HG03196 (cell line): ENCODE data around the gene MYO15A.

ENCODE experiments used
- ATAC-seq: cut with Tn5 transposase; IDR thresholded peaks from one replicate; pipeline ENCODE4 v1.9.1; 2021; ENCODE audit not compliant: unreplicated experiment

The MYO15A gene

DNA sequence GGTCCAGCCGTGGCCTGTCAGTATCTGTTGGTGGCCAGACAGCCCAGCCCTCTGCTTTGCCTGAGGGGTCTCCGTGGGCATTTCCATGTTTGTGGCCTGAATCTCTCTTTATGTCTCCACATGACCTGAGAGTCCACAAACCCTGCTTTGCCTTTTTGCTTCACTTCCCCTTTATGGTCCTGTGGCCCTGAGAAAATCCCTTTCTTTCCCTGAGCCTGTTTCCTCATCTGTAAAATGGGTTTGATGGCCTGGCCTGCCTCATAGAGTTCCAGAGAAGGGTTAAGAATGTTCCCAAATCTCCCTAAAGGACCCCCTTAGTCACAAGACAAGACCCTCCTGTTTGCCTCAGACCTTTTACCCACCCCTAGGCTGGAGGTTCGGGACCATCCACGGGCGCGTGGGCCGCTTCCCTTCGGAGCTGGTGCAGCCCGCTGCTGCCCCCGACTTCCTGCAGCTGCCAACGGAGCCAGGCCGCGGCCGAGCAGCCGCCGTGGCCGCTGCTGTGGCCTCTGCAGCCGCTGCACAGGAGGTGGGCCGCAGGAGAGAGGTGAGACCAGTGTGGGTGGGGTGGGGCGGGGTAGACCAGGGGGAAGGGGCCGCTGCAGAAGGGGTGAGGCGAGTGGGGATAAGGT lies 48.9 kb downstream of the MYO15A start:
- ATAC-seq: no peak

DNA sequence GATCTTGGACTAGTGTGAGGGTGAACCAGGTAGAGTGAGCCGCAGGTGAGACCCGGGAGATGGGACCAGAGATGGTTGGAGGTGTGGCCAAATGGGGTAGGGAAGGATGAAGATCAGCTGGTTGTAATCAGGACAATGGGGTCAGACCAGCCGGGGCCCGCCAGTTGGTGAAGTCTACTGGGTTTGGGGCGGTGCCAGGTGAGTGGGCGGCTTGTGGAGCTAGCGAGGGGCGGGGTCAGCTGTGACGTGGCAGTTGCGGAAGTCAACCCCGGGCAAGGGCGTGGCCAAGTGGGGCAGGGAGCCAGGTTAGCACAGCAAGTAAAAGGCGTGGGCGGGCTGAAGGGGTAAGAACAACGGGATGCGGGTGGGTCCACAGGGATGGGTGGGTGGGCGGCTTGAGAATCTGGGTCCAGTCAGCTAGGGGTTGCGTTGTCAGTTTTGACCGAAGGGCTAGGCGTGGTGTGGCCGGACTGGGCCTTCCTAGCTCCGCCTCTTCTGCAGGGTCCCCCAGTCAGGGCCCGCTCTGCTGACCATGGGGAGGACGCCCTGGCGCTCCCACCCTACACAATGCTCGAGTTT lies 49.6 kb downstream of the MYO15A start:
- no peak for ATAC-seq

DNA sequence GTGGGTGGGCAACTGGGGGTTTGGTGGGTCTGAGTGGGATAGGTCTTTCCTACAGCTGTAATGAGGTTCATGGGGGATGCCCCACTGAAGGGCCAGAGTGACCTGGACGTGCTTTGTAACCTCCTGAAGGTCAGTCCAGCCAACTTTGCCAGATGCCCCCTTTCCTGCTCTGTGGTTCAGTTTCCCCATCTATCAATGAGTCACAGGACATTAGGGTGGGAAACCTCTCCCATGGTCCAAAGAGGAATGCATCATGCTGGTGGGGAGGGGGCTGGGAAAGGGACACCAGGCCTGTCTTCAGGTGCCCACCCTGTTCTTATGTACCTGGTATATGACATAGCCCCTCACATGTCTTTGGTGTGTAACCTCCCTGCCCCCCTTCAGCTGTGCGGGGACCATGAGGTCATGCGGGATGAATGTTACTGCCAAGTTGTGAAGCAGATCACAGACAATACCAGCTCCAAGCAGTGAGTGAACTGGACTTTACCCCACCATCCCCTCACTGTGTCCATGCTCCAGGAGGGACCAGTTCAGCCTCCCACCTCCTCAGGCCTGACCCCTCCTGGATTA lies 51.1 kb downstream of the MYO15A start:
- no peak for ATAC-seq

DNA sequence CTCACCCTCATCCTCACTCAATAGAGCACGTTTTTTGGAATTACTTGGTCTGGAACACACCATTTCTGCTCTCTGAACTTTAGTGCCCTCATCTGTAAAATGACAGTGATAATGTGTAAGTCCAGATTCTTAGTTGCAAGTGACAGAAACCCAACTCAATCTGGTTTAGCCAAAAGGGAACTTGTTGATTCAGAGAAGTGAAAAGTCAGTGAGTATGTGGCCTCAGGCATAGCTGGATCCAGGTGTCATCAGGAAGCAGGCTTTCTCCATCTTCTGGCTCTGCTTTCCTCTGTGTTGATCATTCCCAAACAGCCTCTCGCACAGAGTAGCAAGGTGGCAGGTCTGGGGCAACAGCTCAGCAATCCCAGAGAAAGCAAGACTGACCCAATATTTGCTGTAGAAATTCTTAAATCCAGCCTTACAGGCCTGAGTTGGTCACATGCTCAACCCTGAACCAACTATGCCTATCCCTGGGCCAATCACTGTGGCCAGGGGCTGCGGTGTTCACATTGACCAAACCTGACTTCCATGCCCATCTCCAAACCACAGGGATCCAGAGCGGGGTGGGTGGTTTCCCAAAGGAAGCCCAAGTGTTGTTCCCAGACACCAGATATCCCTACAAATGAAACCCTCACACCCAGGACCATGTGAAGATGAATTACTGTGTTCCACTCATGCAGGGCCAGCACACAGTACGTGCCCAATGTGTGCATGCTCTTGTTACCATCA lies 51.7 kb downstream of the MYO15A start:
- no peak for ATAC-seq

DNA sequence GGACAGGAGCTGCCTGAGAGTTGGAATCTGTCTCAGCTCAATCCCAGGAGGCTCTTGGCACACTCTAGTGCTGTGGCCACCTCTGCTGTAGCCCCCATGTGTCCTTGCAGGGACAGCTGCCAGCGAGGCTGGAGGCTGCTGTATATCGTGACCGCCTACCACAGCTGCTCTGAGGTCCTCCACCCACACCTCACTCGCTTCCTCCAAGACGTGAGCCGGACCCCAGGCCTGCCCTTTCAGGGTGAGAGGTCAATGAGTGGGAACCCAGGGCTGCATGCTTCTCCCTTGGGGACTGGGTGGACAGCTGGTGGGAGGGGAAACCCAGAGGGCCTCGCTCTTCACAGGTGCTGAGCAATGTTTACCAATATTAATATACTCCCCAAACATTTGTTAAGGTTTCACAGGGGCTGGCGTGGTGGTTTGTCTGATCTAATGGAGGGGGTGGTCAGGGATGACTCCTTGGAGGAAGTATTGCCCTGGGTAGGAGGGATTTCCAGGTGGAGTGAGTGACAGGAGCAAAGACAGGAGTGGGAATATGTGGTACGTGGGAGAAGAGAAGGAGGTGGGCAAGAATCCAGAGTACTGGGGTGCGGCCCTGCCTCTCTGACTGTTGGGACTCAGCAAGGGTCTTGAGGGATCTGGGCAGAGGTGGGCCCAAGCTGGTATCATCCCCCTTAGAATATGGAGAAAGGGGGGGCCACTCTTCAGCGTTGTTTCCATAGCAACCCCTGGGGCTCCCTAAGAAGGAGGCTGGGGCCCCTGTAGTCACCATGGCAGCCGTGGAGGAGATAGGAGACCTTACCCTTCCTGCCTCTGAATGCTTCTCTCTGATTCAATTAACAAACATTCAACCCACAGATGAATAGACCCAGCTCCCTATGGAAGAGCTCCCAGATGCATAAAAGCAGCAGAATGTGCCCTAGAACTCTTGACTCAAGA lies 52.9 kb downstream of the MYO15A start:
- ATAC-seq: no peak

DNA sequence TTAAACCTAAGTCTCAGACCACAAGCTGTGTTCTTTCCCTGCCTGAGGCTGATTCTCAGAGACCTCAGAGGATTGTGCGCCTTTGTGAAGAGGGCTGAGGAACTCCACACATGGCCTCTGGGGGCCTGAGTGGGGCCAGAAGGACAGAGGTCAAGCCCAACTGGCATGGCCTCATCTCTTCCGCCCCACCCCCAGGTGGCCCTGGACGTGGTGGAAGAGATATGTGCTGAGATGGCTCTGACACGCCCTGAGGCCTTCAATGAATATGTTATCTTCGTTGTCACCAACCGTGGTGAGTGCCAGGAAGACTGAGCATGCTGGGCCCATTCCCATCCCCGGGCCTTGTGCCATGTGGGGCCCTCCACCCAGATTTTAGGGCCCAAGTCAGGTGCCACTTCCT lies 55.0 kb downstream of the MYO15A start:
- ATAC-seq: no peak

DNA sequence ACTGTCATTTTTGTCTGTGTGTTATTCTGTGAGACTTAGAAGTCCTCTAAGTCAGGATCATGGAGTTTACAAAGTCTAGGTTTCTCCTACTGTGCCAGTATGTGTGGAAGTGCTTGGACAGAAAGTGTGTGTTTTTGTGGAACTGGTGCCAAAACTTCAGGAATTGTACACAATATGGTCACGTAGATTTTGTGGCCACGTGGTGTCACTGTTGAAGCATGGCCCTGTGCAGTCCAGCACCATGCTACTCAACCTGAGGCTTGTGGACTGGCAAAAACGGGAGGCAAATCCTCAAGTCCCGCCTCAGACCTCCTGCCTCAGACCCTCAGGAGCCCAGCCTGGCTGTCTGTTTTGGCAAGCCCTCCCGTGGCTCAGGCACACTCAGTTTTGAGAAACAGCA lies 58.3 kb downstream of the MYO15A start:
- no peak for ATAC-seq

DNA sequence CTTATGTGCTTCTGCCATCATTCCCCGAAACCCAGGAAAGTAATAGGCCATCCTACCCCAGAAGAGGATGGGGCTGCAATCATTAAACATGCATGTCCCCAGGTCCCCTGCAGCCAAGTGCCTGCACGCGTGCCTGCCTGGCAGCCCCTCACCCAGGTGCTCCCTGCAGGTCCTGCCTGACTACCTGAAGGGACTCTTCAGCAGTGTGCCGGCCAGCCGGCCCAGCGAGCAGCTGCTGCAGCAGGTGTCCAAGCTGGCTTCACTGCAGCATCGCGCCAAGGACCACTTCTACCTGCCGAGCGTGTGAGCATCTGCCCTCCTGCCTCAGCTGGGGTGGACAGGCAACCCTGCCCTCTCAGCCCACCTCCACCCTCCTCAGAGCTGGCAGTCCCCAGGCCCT lies 58.9 kb downstream of the MYO15A start:
- no peak for ATAC-seq

DNA sequence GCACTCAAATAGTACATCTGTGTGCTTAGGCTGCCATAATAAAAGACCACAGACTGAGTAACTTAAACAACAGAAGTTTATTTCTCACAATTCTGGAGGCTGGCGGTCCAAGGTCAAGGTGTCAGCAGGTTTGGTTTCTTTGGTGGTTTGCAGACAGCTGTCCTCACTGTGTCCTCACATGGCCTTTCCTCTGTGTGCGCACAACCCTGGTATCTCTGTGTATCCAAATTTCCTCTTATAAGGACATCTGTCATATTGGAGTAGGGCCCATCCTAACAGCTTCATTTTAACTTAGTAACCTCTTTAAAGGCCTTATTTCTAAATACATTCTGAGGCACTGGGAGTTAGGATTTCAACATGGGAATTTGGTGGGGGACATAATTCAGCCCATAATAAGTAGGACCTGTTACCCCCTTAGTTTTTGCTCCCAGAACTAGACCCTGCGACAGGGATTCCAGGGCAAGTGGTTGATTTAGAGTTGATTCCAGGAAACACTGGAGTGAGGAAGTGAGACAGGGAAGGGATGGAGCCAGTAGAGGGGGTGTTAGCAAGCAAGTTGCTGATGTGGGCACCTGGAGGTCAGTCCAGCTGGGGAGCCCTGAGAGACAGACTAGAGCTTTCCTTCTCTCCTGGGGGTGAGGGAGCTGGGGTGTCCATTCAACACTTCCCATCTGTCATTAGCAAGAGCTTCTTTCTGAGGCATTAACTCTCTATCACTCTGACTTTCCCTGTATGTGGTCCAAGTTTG lies 64.1 kb downstream of the MYO15A start:
- no peak for ATAC-seq

DNA sequence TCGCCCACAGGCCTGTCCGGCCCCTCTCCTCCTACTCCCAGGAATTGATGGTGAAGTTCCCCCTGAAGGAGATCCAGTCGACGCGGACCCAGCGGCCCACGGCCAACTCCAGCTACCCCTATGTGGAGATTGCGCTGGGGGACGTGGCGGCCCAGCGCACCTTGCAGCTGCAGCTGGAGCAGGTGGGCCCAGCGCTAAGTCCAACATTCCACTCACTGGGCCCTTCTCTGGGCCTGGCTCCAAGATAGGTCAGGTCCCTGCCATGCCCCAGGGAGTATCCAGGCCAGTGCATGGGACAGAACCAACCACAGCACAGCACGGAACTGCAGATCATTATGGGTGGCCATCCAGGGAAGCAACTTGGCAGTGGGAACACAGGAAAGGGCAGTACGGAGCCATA lies 65.2 kb downstream of the MYO15A start:
- no peak for ATAC-seq

DNA sequence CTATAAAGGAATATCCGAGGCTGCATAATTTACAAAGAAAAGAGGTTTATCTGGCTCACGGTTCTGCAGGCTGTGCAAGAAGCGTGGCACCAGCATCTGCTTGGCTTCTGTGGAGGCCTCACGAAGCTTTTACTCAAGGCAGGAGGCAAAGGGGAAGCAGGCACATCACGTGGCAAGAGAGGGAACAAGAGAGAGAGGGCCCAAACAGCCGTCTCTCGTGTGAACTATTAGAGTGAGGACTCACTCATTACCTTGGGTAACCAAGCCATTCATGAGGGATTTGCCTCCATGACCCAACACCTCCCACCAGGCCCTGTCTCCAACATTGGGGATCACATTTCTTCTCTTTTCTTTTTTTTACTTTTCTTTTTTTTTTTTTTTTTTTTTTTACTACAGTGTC lies 67.6 kb downstream of the MYO15A start:
- no peak for ATAC-seq

DNA sequence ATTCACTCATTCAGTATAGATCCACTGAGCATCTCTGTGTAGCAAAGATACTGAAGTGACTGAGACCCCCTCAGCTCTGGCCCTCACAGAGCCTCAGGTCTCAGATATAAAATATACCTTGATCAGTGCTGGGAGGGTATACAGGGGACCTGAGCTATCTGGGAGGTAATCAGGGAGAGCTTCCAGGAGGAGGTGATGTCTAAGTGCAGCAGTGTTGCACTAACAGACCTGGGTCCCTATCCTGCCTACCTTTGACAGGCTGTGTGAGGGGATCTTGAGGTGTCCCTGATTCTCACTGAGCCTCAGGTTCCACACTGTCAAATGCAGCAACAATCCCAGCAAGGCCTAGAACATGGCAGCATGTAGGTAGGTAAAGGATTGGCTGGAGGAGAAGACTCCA lies 68.6 kb downstream of the MYO15A start:
- no peak for ATAC-seq

DNA sequence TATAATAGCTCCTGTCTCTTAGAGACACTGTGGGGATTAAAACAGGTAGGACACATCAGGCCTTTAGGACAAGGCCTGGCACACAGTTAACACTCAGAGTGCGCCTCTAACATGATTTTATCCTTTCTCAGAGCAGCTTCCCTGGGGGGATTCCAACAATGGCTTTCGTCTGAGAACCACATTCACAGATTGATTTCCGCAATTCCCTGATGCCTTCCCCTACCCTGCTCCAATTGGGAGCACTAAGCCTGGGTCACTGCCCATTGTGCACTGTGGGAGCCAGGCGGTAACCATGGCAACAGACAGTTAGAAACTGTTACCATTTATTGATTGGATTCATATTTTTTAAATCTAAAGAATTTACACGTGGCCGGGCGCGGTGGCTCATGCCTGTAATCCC lies 69.2 kb downstream of the MYO15A start:
- no peak for ATAC-seq

DNA sequence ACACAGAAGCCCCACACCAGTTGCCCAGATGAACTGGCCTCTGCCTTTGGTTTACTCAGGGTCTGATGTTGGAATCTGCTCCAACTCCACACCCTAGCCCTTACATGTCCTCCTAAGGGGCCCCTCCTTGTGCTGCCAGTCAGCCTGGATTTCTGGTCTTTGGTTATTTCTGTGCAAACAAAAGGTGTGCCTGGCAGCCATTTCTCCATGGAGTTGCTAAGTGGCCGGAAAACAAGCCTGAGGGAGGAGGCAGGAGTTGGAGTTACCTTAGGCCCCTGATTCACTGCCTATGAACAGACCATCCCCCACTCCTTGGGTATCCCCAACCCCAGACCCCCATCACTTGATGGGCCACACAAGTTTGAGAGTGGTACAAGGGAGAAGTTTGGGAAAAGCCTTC lies 70.6 kb downstream of the MYO15A start:
- ATAC-seq: no peak

DNA sequence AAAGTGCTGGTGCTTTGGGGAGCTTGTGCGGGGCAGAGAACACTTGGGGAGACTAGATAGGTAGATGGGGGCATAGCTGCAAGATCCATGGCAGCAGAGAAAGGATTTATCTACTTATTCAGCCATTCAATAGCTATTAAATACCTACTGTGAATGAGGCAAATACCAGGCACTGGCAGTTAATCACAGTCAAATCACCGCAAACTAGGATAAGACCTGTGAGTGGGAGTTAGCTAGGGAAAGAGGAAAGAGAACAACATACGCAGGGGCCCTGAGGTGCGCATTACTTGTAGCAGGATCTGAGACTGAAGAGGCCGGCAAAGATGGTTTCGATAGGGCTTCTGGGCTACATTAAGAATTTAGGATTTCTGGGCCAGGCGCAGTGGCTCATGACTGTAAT lies 71.2 kb downstream of the MYO15A start:
- no peak for ATAC-seq

DNA sequence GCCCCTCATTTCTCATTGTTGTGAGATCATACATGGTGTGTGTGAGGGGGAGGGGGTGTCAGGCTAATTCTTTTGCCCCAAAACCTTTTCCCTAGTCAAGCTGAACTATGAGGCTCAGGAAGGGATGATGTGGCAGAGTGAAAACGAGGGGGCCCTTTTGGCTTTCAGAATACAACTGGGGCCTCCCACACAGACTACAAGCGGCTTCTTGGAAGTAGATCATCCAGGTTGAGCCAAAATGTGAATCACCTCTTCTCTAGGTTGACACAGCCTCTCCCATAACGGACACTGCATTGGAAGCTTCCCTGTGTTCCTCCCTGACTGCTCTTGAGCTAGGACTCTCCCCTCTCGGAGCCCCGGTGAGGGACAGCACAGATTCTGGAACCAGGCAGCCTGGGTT lies 72.8 kb downstream of the MYO15A start:
- no peak for ATAC-seq

DNA sequence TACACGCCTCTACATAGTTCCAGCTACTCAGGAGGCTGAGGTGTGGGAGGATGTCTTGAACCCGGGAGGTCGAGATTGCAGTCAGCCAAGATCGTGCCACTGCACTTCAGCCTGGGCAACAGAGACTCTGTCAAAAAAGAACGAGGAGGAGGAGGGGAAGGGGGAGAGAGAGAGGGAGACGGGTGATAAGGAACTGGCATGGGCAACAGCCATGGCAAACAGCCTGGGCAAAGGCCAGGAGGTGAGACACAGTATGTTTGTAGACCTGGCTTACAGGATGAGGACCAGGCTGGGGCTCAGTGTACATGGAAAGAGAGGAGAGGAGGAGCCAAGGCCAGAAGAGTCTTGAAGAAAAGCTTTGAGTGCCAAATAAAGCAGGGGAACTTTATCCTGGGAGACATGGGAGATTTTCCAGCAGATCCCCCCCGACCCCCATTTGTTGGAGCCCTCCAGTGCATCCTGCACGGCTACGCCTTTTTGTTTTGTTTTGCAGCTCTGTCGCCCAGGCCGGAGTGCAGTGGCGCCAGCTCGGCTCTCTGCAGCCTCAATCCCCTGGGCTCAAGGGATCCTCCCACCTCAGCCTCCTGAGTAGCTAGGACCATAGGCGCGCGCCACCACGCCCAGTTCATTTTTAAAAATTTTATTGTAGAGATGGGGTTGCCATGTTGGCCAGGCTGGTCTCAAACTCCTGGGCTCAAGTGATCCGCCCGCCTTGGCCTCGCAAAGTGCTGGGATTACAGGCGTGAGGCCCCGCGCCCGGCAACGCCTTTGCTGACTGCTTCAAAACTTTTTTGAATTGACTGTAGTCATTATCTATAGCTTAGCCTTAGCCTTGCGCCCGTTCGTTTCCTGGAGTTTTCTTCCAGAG lies 73.8 kb downstream of the MYO15A start:
- ATAC-seq: no peak

DNA sequence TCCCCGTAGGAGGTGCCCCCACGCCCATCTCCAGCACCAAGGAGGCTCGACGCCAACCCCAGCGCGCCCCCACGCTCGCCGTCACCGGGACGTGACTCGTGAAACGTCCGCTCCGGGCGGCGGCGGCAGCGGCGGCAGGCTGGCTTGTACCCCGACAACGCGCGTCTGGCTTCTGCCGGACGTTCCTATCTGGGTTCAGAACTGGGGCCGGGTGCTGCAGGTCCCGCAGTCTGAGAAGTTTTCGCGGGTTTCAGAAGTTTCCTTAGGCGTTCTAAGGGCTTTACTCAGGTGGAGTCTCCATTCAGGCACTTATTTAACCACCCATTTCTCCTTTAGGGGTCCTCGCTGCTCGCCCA lies 74.4 kb downstream of the MYO15A start:
- ATAC-seq: peak; percentile 33

DNA sequence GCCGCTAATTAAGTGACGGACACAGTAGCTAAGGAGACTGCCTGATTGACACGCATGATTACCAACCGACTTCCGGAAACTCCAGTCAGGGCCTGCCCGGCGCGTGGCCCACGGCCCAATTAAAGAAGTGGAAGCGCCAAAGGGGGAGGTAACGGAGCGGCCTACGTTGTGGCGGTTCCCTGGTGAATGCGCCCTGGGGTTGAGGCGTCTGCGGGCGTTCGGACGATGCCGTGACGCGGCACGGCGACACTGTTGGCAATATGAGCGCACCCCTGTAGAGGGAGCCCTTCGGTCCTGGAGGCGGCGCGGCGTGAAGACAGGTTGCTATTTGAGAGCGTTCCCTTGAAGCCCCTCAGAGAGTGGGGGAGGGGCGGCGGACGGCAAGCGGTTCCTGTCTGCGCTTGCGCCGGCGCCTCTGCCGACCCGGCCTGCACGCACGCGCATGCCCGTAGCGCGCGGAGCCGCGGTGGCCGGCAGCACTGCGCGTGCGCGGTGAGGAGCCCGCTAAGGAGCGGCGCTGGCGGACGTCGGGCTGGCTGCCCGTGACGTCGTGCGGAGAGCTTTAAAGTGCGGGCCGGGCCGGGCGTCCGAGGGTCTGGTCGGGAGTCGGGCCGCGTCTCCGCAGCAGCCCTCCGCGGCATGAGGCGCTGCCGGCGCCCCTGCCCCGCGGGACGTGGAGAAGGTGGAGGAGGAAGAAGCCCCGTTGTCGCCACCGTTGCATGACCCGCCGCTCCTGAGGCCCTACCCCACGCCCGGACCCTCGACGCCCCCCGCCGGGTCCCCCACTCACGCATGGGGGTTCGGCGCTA lies 75.0 kb downstream of the MYO15A start, which contains the start of gene ALKBH5:
Gene ALKBH5, plus strand, starts transcription at position 495 of the 809 bp plus-strand sequence. CDS start 416 bp downstream, outside the sequence.
- ATAC-seq: peak; percentile 79
